ENCODE data around the gene CHST14.

- TF ChIP-seq CTCF (IDR thresholded peaks at IDR 0.05; ENCODE audit: low read depth, low read length, poor library complexity, severe bottlenecking) (no peak), EZH2phosphoT487 (IDR thresholded peaks at IDR 0.05; ENCODE audit: borderline replicate concordance, low read length) (no peak)
These were observed 995 bp downstream of the CHST14 start for GRCh38 chr15:40471808-40472150.

All from DOHH2 (cell line).